ENCODE data around the gene CHST11. TPM values are rescaled to one million over a fixed set of nuclear protein-coding genes. Genes with fewer than 3 reads are reported as not detected.

The CHST11 gene
- total RNA-seq, 4 donors from 2014 or later, result 20.8 to 56.7 (median 26.5) TPM

- no peak for TF ChIP-seq CTCF (IDR thresholded peaks at IDR 0.05)
- TF ChIP-seq EP300 (IDR thresholded peaks at IDR 0.05), result no peak
- no peak for TF ChIP-seq POLR2A (IDR thresholded peaks at IDR 0.05)
- H3K4me3 ChIP-seq, result no peak overlapping the region
- H3K4me1 ChIP-seq, result peaks cover 0 to 5% (median 0%) of the 10 kb centered on the region in 4 donors
- 85 to 94% methylated on average over 4 of the region's 4 CpGs for WGBS, 2 donors
- no peak overlapping the region for H3K27ac ChIP-seq
- H3K27me3 ChIP-seq, result no peaks in the 10 kb centered on the region
- H3K36me3 ChIP-seq, result no peaks in the 10 kb centered on the region
- DNase-seq (ENCODE audit: low spot score in 2 of 2), result no peak
- H3K9me3 ChIP-seq, result no peaks in the 10 kb centered on the region
Observed at GRCh38 chr12:104582739-104583138, 126.0 kb downstream of the CHST11 start.

GRCh38 chr12:104583301-104583700 lies 126.6 kb downstream of the CHST11 start:
- DNase-seq (ENCODE audit: low spot score in 2 of 2), result no peak
- no peaks in the 10 kb centered on the region for H3K27me3 ChIP-seq
- H3K9me3 ChIP-seq, result no peaks in the 10 kb centered on the region
- 60 to 73% methylated on average over 4 of the region's 4 CpGs for WGBS, 2 donors
- H3K4me3 ChIP-seq, result no peak overlapping the region
- H3K27ac ChIP-seq, result no peak overlapping the region
- TF ChIP-seq EP300 (IDR thresholded peaks at IDR 0.05), result no peak
- TF ChIP-seq POLR2A (IDR thresholded peaks at IDR 0.05), result no peak
- TF ChIP-seq CTCF (IDR thresholded peaks at IDR 0.05), result no peak
- H3K4me1 ChIP-seq, result peaks cover 0 to 5% (median 0%) of the 10 kb centered on the region in 4 donors
- no peaks in the 10 kb centered on the region for H3K36me3 ChIP-seq

- no peaks in the 10 kb centered on the region for H3K9me3 ChIP-seq
- H3K4me1 ChIP-seq, result no peaks in the 10 kb centered on the region
- no peaks in the 10 kb centered on the region for H3K27me3 ChIP-seq
- no peak for TF ChIP-seq CTCF (IDR thresholded peaks at IDR 0.05)
- no peak for TF ChIP-seq EP300 (IDR thresholded peaks at IDR 0.05)
- TF ChIP-seq POLR2A (IDR thresholded peaks at IDR 0.05), result no peak
- H3K4me3 ChIP-seq, result no peak overlapping the region
- no peak overlapping the region for H3K27ac ChIP-seq
- H3K36me3 ChIP-seq, result no peaks in the 10 kb centered on the region
- DNase-seq (ENCODE audit: low spot score in 2 of 2), result no peak
- 88 to 97% methylated on average over 4 of the region's 4 CpGs for WGBS, 2 donors
Observed at GRCh38 chr12:104585448-104586055, 128.8 kb downstream of the CHST11 start.

GRCh38 chr12:104586351-104586919 lies 129.7 kb downstream of the CHST11 start:
- DNase-seq (ENCODE audit: low spot score in 2 of 2), result no peak
- Histone ChIP-seq H3K4me3 (no peak overlapping the region), H3K4me1 (no peaks in the 10 kb centered on the region), H3K27ac (no peak overlapping the region), H3K9me3 (no peaks in the 10 kb centered on the region), H3K36me3 (no peaks in the 10 kb centered on the region), H3K27me3 (no peaks in the 10 kb centered on the region)
- WGBS, 2 donors, result 62 to 67% methylated on average over 7 of the region's 7 CpGs
- TF ChIP-seq EP300 (IDR thresholded peaks at IDR 0.05) (no peak), CTCF (IDR thresholded peaks at IDR 0.05) (no peak), POLR2A (IDR thresholded peaks at IDR 0.05) (no peak)

- WGBS, 2 donors, result 90 to 94% methylated on average over 11 of the region's 11 CpGs
- no peak overlapping the region for H3K4me3 ChIP-seq
- no peaks in the 10 kb centered on the region for H3K9me3 ChIP-seq
- no peaks in the 10 kb centered on the region for H3K36me3 ChIP-seq
- H3K27ac ChIP-seq, result no peak overlapping the region
- TF ChIP-seq POLR2A (IDR thresholded peaks at IDR 0.05) (no peak), CTCF (IDR thresholded peaks at IDR 0.05) (no peak), EP300 (IDR thresholded peaks at IDR 0.05) (no peak)
- DNase-seq (ENCODE audit: low spot score in 2 of 2), result no peak
- H3K27me3 ChIP-seq, result no peaks in the 10 kb centered on the region
- H3K4me1 ChIP-seq, result no peaks in the 10 kb centered on the region
Observed at GRCh38 chr12:104588047-104588920, 131.5 kb downstream of the CHST11 start.
